Peyer's patch (tissue), 4 donors: ENCODE results near the gene FCN1. TPM values are rescaled to one million over a fixed set of nuclear protein-coding genes. Genes with fewer than 3 reads are reported as not detected.
A peak's percentile ranks its signal among the peaks of the same experiment; 100 is the strongest.

Experiments
- DNase-seq, 3 donors: peaks; one replicate each; pipeline ENCODE4 v3.0.0-alpha.2; 2017 to 2019
- H3K27ac ChIP-seq, 4 donors: fragments of 200-600 bp; sonication (generic); one replicate each; pipeline ENCODE4 v1.5.1; 2016 to 2019
- H3K27me3 ChIP-seq, 2 donors: fragments of 200-600 bp; sonication (generic); one replicate each; pipeline ENCODE4 v1.5.1; 2019
- H3K36me3 ChIP-seq, 3 donors: fragments of 200-600 bp; sonication (generic); one replicate each; pipeline ENCODE4 v1.5.1; 2016 to 2019
- H3K4me1 ChIP-seq, 4 donors: fragments of 200-600 bp; sonication (generic); one replicate each; pipeline ENCODE4 v1.5.1; 2016 to 2019
- H3K4me3 ChIP-seq, 4 donors: fragments of 200-600 bp; sonication (generic); 1 replicate in 3 of 4; 2 replicates in 1 of 4; pipeline ENCODE4 v1.5.1; 2016 to 2019; ENCODE audit warnings: mild to moderate bottlenecking in 1 of 4
- H3K9me3 ChIP-seq, 4 donors: fragments of 200-600 bp; sonication (generic); one replicate each; pipeline ENCODE4 v1.5.1; 2016 to 2019; ENCODE audit warnings: mild to moderate bottlenecking in 1 of 4
- POLR2A ChIP-seq, 2 donors: fragments of 450-650 bp; IDR thresholded peaks; one replicate each; pipeline ENCODE4 v1.5.1; 2017; ENCODE audit warnings: antibody characterized with exemption in 2 of 2, mild to moderate bottlenecking in 2 of 2, moderate library complexity in 2 of 2
- total RNA-seq, 4 donors: library from RNA; depleted of rRNA; stranded (reverse); fragments of >200 nt; gene quantifications; one replicate each; pipeline ENCODE4 v1.1.0, GENCODE V29; 2016
- TF ChIP-seq, protein P1 (sequence below), 6 experiments: fragments of 450-650 bp in 4 of 6; fragments of 200-600 bp in 2 of 6; sonication (generic) in 1 of 6; IDR thresholded peaks; one replicate each; pipeline ENCODE4 v1.5.1; 2017 to 2019; ENCODE audit warnings: antibody characterized with exemption in 6 of 6, mild to moderate bottlenecking in 3 of 6, moderate library complexity in 1 of 6

FCN1 gene
- total RNA-seq, 4 donors from 2014 or later, result 2.5 TPM; not detected in 3

DNA sequence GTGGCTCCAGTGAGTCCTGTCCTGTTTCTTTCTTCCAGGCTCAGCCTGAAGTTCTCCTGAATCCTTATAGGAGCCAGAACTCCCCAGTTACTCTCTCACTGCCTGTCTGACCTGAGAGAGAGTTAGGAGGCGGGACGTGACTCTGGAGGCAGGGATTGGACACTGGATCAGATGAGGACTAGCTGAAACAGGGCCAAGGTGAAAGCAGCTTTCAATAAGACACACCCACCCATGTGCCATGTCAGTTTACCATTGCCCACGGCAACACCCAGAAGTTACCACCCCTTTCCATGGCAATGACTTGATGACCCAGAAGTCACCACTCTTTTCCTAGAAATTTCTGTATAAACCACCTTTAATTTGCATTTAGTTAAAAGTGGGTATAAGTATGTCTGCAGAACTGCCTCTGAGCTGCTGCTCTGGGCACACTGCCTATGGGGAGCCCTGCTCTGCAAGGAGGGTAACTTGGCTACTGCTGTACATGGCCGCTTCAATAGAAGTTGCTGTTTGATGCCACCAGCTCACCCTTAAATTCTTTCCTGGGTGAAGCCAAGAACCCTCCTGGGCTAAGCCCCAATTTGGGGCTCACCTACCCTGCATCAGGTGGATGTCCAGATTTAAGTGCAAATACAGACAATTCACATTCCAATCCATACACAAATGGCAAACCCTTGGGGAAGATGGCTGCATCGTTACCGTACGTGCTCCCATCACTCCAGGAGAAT lies 23.4 kb downstream of the FCN1 start:
- no peaks in the 10 kb centered on the region for H3K27me3 ChIP-seq
- H3K4me3 ChIP-seq, result no peak overlapping the region
- TF ChIP-seq POLR2A (IDR thresholded peaks at IDR 0.05), result no peak
- TF ChIP-seq, protein P1, sequence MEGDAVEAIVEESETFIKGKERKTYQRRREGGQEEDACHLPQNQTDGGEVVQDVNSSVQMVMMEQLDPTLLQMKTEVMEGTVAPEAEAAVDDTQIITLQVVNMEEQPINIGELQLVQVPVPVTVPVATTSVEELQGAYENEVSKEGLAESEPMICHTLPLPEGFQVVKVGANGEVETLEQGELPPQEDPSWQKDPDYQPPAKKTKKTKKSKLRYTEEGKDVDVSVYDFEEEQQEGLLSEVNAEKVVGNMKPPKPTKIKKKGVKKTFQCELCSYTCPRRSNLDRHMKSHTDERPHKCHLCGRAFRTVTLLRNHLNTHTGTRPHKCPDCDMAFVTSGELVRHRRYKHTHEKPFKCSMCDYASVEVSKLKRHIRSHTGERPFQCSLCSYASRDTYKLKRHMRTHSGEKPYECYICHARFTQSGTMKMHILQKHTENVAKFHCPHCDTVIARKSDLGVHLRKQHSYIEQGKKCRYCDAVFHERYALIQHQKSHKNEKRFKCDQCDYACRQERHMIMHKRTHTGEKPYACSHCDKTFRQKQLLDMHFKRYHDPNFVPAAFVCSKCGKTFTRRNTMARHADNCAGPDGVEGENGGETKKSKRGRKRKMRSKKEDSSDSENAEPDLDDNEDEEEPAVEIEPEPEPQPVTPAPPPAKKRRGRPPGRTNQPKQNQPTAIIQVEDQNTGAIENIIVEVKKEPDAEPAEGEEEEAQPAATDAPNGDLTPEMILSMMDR (IDR thresholded peaks at IDR 0.05), result no peak
- DNase-seq, result peak in 2 of 3 donors; percentile 4
- H3K27ac ChIP-seq, result no peak overlapping the region
- H3K9me3 ChIP-seq, result no peaks in the 10 kb centered on the region
- no peaks in the 10 kb centered on the region for H3K36me3 ChIP-seq
- no peaks in the 10 kb centered on the region for H3K4me1 ChIP-seq

DNA sequence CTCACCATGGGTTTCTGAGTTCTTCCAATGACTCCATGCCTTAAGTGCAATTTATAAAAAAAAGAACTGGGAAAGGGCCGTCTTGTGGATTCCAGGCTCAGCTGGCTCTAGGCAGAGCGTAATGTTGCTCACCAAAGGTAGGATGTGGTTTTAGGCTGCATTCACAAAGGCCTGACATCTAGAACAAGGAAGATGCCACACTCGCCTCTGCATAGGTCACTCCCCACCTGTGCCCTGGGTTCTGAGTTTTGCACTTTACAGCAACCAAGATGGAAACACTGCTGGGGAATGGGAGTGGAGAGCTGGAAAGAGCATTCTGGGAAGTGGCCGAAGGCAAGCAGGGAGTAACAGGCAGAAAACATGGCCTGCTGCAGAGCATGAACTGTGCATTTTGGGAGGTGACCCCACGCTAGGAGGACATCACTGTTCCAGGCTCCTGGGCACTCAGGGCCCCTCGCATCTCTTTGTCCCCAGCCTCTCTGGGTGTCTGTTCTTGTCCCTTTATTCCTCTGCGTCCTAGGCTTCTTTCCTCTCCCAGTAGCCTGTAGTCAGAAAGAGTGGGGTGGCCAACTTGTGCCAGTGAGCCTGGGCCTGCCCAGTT lies 24.8 kb downstream of the FCN1 start:
- H3K4me1 ChIP-seq, result no peaks in the 10 kb centered on the region
- no peak overlapping the region for H3K4me3 ChIP-seq
- no peak for TF ChIP-seq POLR2A (IDR thresholded peaks at IDR 0.05)
- DNase-seq, result peak in 2 of 3 donors; percentile 4 to 16
- no peaks in the 10 kb centered on the region for H3K27me3 ChIP-seq
- no peaks in the 10 kb centered on the region for H3K9me3 ChIP-seq
- no peak overlapping the region for H3K27ac ChIP-seq
- H3K36me3 ChIP-seq, result no peaks in the 10 kb centered on the region

DNA sequence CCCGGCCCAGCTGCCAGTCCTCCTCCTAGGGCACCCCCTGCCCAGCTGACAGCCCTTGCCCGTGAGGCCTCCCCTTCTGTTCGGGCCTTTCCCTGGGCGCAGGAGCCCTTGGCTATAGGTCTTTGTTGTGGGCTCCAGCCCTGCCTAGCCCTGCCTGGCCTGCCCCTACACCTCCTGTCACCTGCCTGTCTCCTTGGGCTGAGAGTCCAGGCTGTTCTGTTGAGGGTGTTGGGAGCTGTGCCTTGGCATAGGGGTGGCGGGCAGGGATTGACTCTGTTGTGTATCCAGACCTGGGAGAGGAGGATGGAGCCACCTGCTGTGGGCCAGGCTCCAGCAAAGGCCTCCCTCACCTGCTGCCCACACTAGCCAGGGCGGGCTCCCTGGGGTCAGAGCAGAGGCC lies 25.5 kb downstream of the FCN1 start:
- DNase-seq, result peak in 2 of 3 donors; percentile 9 to 40
- H3K36me3 ChIP-seq, result no peaks in the 10 kb centered on the region

DNA sequence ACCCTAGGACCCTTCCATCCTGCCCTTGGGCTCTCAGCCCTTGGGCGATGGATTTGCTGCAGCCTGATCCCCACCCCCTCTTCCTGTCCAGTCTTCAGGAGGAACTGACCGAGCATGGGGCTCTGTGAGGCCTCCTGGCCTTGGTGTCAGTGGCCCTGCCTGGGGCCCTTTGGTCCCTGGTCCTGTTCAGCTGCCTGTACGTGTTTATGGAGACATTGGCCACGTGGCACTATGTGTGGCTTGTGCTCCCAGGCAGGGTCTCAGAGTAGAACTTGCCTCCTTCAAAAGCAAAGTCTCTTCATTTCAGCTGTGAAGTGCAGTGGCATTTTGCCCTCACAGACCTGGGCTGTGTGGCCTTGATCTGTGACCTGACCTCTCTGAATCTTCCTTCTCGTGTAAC lies 26.0 kb downstream of the FCN1 start:
- DNase-seq, result peak in 1 of 3 donors; percentile 25
- Histone ChIP-seq H3K4me1 (no peaks in the 10 kb centered on the region), H3K36me3 (no peaks in the 10 kb centered on the region), H3K9me3 (no peaks in the 10 kb centered on the region), H3K4me3 (no peak overlapping the region), H3K27ac (no peak overlapping the region), H3K27me3 (no peaks in the 10 kb centered on the region)
- no peak for TF ChIP-seq POLR2A (IDR thresholded peaks at IDR 0.05)
- TF ChIP-seq, protein P1 (IDR thresholded peaks at IDR 0.05), result no peak

More for the DNA sequence above, 25.5 kb downstream of the FCN1 start:
- Histone ChIP-seq H3K27ac (no peak overlapping the region), H3K4me3 (no peak overlapping the region), H3K27me3 (no peaks in the 10 kb centered on the region), H3K9me3 (no peaks in the 10 kb centered on the region), H3K4me1 (no peaks in the 10 kb centered on the region)
- TF ChIP-seq, protein P1 (IDR thresholded peaks at IDR 0.05), result no peak
- TF ChIP-seq POLR2A (IDR thresholded peaks at IDR 0.05), result no peak

DNA sequence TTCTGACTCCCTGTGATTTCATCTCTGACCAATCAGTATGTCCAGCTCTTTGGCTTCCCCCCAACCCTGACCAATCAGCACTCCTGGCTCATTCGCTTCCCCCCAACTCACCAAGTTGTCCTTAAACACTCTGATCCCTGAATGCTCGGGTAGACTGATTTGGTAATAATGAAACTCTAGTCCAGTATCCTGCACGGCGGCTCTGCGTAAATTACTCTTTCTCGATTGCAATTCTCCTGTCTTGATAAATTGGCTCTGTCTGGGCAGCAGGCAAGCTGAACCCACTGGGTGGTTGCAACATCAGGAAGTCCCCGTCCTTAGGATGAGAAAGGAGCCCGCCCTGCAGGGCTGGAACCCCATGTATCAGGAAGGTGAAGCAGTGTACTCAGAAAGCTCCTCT lies 26.7 kb downstream of the FCN1 start:
- H3K27ac ChIP-seq, result no peak overlapping the region
- no peaks in the 10 kb centered on the region for H3K9me3 ChIP-seq
- H3K36me3 ChIP-seq, result no peaks in the 10 kb centered on the region
- H3K4me3 ChIP-seq, result no peak overlapping the region
- peak in 1 of 3 donors; percentile 12 for DNase-seq
- H3K27me3 ChIP-seq, result no peaks in the 10 kb centered on the region
- no peaks in the 10 kb centered on the region for H3K4me1 ChIP-seq
- TF ChIP-seq, protein P1 (IDR thresholded peaks at IDR 0.05), result no peak
- TF ChIP-seq POLR2A (IDR thresholded peaks at IDR 0.05), result no peak

DNA sequence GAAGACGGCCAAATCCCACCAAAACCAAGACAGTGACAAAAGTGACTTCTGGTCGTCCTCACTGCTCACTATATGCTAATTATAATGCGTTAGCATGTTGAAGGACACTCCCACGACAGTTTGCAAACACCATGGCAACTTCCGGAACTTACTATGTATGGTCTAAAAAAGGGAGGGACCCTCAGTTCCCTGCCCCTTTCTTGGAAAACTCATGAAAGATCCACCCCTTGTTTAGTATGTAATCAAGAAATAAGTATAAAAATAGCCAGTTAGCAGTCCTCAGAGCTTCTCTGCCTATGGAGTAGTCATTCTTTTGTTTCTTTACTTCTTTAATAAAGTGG lies 27.6 kb downstream of the FCN1 start:
- no peaks in the 10 kb centered on the region for H3K4me1 ChIP-seq
- H3K36me3 ChIP-seq, result no peaks in the 10 kb centered on the region
- H3K27ac ChIP-seq, result no peak overlapping the region
- TF ChIP-seq, protein P1 (IDR thresholded peaks at IDR 0.05), result no peak
- TF ChIP-seq POLR2A (IDR thresholded peaks at IDR 0.05), result no peak
- no peaks in the 10 kb centered on the region for H3K27me3 ChIP-seq
- no peaks in the 10 kb centered on the region for H3K9me3 ChIP-seq
- no peak for DNase-seq
- H3K4me3 ChIP-seq, result no peak overlapping the region
